ENCODE data around the gene NLRP13. TPM values are rescaled to one million over a fixed set of nuclear protein-coding genes. Genes with fewer than 3 reads are reported as not detected.

The NLRP13 gene
- total and polyA plus RNA-seq, 2 of the 8 experiments (the other 6 are each of a cell fraction or from before 2014, with no cell fraction given) = not detected

DNA sequence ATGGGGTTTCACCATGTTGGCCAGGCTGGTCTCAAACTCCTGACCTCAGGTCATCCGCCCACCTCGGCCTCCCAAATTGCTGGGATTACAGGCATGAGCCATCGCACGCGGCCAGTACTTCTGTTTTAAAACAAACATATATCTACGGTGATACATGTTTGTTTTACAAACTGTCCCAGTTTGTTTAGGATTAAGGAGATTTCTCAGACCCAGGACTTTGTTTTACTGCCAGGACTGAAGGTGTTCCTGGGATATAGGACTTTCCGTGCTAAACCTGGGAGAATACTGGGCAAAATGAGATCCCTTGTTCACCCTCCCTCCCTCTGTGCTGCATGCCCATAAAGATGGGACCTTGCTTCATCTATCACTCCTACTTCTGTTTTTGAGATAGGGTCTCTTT lies 24.3 kb upstream of the NLRP13 start:
- H2BK20ac ChIP-seq (ENCODE audit: low read length) = no peak overlapping the region
- no peak overlapping the region for H3K14ac ChIP-seq (ENCODE audit: insufficient read length)
- DNase-seq (ENCODE audit: low read depth in 1 of 2, low spot score in 2 of 2) = no peak
- H3K4me1 ChIP-seq (replicated peaks in 1 of 4; ENCODE audit: control insufficient read depth in 3 of 4, insufficient read depth in 4 of 4, low read length in 3 of 4) = no peaks in the 10 kb centered on the region
- H3K79me1 ChIP-seq (ENCODE audit: low read depth, low read length) = no peaks in the 10 kb centered on the region
- peaks cover 62 to 82% of the 10 kb centered on the region in 2 experiments for H3K9me3 ChIP-seq (ENCODE audit: insufficient read depth in 2 of 2, low read depth in 1 of 2, low read length in 1 of 2)
- TF ChIP-seq KDM5A (IDR thresholded peaks at IDR 0.05; ENCODE audit: low read length) = no peak
- TF ChIP-seq, protein P1, sequence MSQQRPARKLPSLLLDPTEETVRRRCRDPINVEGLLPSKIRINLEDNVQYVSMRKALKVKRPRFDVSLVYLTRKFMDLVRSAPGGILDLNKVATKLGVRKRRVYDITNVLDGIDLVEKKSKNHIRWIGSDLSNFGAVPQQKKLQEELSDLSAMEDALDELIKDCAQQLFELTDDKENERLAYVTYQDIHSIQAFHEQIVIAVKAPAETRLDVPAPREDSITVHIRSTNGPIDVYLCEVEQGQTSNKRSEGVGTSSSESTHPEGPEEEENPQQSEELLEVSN (IDR thresholded peaks at IDR 0.05) = no peak
- TF ChIP-seq TEAD4 (IDR thresholded peaks at IDR 0.05; ENCODE audit: low read depth, low read length) = no peak
- TF ChIP-seq ASH2L (IDR thresholded peaks at IDR 0.05; ENCODE audit: low read length) = no peak
- TF ChIP-seq, protein P2, sequence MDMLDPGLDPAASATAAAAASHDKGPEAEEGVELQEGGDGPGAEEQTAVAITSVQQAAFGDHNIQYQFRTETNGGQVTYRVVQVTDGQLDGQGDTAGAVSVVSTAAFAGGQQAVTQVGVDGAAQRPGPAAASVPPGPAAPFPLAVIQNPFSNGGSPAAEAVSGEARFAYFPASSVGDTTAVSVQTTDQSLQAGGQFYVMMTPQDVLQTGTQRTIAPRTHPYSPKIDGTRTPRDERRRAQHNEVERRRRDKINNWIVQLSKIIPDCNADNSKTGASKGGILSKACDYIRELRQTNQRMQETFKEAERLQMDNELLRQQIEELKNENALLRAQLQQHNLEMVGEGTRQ (IDR thresholded peaks at IDR 0.05; ENCODE audit: low read length) = no peak
- no peak for TF ChIP-seq PHF8 (conservative IDR thresholded peaks at IDR 0.05; ENCODE audit: low read depth, low read length)
- no peak for TF ChIP-seq SIN3A (conservative IDR thresholded peaks at IDR 0.05 in 1 of 2, IDR thresholded peaks at IDR 0.05 in 1 of 2; ENCODE audit: low read depth in 1 of 2, low read length in 2 of 2)
- no peak for TF ChIP-seq JUND (IDR thresholded peaks at IDR 0.05; ENCODE audit: low read length)
- TF ChIP-seq SP1 (IDR thresholded peaks at IDR 0.05; ENCODE audit: low read depth, low read length) = no peak
- TF ChIP-seq, protein P3, sequence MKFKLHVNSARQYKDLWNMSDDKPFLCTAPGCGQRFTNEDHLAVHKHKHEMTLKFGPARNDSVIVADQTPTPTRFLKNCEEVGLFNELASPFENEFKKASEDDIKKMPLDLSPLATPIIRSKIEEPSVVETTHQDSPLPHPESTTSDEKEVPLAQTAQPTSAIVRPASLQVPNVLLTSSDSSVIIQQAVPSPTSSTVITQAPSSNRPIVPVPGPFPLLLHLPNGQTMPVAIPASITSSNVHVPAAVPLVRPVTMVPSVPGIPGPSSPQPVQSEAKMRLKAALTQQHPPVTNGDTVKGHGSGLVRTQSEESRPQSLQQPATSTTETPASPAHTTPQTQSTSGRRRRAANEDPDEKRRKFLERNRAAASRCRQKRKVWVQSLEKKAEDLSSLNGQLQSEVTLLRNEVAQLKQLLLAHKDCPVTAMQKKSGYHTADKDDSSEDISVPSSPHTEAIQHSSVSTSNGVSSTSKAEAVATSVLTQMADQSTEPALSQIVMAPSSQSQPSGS (IDR thresholded peaks at IDR 0.05; ENCODE audit: low read length) = no peak
- TF ChIP-seq CREB1 (IDR thresholded peaks at IDR 0.05) = no peak
- ChIA-PET POLR2A (ENCODE audit: partially characterized antibody) (no interaction called here), CTCF (ENCODE audit: partially characterized antibody) (interaction anchor here (1.1 kb wide), 1 partner anchor 11 kb away, joined by 3 read pairs; no protein-coding TSS in a partner anchor)
- FAIRE-seq = no peak
- H3K23ac ChIP-seq (ENCODE audit: insufficient read length) = no peak overlapping the region
- H3K4me3 ChIP-seq (ENCODE audit: extremely low read depth in 1 of 4, insufficient read depth in 2 of 4, low read depth in 3 of 4, low read length in 4 of 4) = no peak overlapping the region
- H2BK120ac ChIP-seq (replicated peaks; ENCODE audit: low read depth, low read length) = no peak overlapping the region
- H2BK5ac ChIP-seq (ENCODE audit: low read depth, low read length) = no peak overlapping the region
- 93% methylated on average over 7 of the region's 7 CpGs; no CpG with 5 or more reads in 1 of the 2 experiments for WGBS, 2 experiments (ENCODE audit: extremely low coverage in 1 of 2, insufficient coverage in 1 of 2, insufficient read length in 1 of 2, insufficient replicate concordance in 2 of 2, low coverage in 1 of 2, low lambda C conversion rate in 2 of 2, missing lambda C conversion rate in 1 of 2)
- H2BK12ac ChIP-seq (ENCODE audit: low read depth, low read length) = no peak overlapping the region
- no peaks in the 10 kb centered on the region for H4K20me1 ChIP-seq (replicated peaks in 1 of 2; ENCODE audit: control insufficient read depth in 1 of 2, insufficient read depth in 2 of 2, low read length in 2 of 2)
- H4K5ac ChIP-seq (ENCODE audit: insufficient read length, low read depth, low read length) = no peak overlapping the region
- H2AFZ ChIP-seq (ENCODE audit: low read length) = no peak overlapping the region
- H3K27ac ChIP-seq (ENCODE audit: low read depth, low read length) = no peak overlapping the region
- H4K8ac ChIP-seq (ENCODE audit: extremely low read depth, insufficient read depth, low read length) = no peak overlapping the region
- no peaks in the 10 kb centered on the region for H3K36me3 ChIP-seq (ENCODE audit: control insufficient read depth in 2 of 4, insufficient read depth in 4 of 4, low read length in 3 of 4)
- no peak overlapping the region for H2BK15ac ChIP-seq (ENCODE audit: low read length)
- no peaks in the 10 kb centered on the region for H3K23me2 ChIP-seq (ENCODE audit: low read depth, low read length)
- H3K27me3 ChIP-seq (replicated peaks in 1 of 4; ENCODE audit: control insufficient read depth in 3 of 4, extremely low read depth in 1 of 4, insufficient read depth in 3 of 4, low read length in 3 of 4) = no peaks in the 10 kb centered on the region
- H4K91ac ChIP-seq (replicated peaks; ENCODE audit: insufficient read length, low read length) = no peak overlapping the region
- H3K79me2 ChIP-seq (ENCODE audit: control insufficient read depth in 1 of 2, insufficient read depth in 2 of 2, low read length in 2 of 2) = no peaks in the 10 kb centered on the region
- no peak overlapping the region for H3K18ac ChIP-seq (ENCODE audit: extremely low read depth, low read length)
- H3K9ac ChIP-seq (replicated peaks in 1 of 4; ENCODE audit: extremely low read depth in 1 of 4, low read depth in 3 of 4, low read length in 3 of 4) = no peak overlapping the region
- no peak overlapping the region for H3K56ac ChIP-seq (replicated peaks; ENCODE audit: insufficient read length, low read depth, low read length)
- H3K4me2 ChIP-seq (ENCODE audit: insufficient read depth in 1 of 2, low read depth in 2 of 2, low read length in 2 of 2) = no peak overlapping the region
- no peak overlapping the region for H2AK5ac ChIP-seq (ENCODE audit: low read depth, low read length)
- no peak overlapping the region for H3K4ac ChIP-seq (replicated peaks; ENCODE audit: insufficient read length, low read depth, low read length)

Measured in H1 (cell line).